ENCODE results near the gene PPP1R2C. TPM values are rescaled to one million over a fixed set of nuclear protein-coding genes. Genes with fewer than 3 reads are reported as not detected.

Gene PPP1R2C
- total RNA-seq, 2 donors from 2014 or later: not detected

- no peaks in the 10 kb centered on the region for H3K4me1 Mint-ChIP-seq
These were observed 45.5 kb downstream of the PPP1R2C start for GRCh38 chrX:42732506-42732905.

More at GRCh38 chrX:42732506-42732905, 45.5 kb downstream of the PPP1R2C start:
- Mint-ChIP-seq H3K27ac (no peak overlapping the region), H3K27me3 (no peaks in the 10 kb centered on the region), H3K36me3 (ENCODE audit: low read depth) (no peaks in the 10 kb centered on the region), H3K9me3 (no peaks in the 10 kb centered on the region), H3K4me3 (no peak overlapping the region)
- no peak for ATAC-seq (replicated peaks)

Data from activated T-helper 17 cell treated with anti-CD3 and anti-CD28 coated beads, Interleukin-2, amount 50 U/mL, for 72 hours (primary cell).